HG03175 (cell line): ENCODE data around the gene TWIST2.

Experiments
- ATAC-seq: cut with Tn5 transposase; IDR thresholded peaks from one replicate; pipeline ENCODE4 v1.9.1; 2021; ENCODE audit warnings: mild to moderate bottlenecking, moderate library complexity; ENCODE audit not compliant: unreplicated experiment

Gene TWIST2

GRCh38 chr2:238872026-238872425, 24.1 kb downstream of the TWIST2 start:
- no peak for ATAC-seq

DNA sequence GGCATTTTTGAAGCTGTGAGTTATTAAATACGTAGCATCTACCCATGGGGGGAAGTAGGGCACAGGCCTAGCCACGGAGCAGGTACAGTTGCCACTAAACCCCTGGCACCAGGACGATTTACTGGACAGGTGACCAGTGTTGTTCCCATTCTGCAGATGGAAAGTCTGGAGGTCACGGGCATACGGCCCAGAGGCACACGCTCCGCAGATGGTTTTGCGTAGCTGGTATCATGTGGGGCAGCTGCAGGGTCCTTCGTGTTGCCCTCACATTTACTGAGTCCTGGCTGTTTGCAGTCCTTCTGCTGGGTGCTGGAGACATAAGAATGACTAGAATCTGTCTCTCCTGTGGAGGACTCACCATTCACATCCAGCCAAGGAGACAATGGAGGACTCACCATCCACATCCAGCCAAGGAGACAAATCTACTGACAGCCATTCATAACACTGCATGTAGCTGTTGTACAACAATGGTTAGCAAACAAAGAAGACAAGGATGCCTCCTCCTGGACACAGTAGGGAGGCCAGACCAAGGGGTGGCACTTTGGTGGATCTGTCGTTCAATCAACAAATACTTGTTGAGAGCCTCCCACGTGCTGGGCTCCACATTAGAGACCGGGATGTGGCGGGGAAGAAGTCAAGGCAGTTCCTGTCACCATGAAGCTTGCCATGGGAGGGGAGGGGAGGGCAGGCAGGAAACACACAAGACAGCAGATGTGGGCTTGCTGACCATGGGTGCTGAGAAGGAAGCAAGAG, 24.9 kb downstream of the TWIST2 start:
- no peak for ATAC-seq

DNA sequence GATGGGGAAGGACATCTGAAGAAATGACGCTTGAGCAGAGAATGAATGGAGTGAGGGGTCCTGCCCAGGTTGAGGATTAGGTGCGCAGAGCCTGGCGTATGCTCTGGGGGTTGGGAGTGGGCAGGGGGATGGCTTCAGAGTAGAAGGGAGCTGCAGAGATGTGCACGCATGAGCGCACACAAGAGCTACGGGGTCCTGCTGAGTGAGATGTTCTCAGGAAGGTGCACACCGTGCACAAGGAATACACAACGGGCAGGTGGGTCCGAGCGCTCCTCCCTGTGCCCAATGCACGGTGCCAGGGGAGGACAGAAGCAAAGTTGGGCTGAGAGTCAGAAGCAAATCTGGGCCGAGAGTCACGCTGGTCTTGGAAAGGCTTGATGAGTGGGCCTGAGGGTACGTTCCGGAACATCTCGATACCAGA, 25.5 kb downstream of the TWIST2 start:
- no peak for ATAC-seq

DNA sequence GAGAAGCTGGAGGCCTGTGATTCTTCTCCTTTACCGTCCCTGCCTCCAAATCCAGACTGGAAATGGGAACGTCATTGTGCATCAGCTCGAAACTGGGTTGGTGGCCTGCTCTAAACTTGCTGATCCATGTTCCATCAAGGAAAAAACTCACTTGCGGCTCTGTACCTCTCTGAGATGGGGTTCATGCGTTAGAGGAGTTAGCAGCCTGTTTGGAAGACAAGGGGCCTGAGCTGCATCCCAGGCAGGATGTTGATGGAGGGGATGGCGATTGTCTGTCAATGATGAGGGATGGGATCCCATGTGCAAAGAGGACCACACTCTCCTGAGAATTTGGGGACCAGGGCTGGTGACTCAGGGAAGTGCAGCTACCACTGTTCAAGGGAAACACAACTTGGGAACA, 26.0 kb downstream of the TWIST2 start:
- no peak for ATAC-seq

DNA sequence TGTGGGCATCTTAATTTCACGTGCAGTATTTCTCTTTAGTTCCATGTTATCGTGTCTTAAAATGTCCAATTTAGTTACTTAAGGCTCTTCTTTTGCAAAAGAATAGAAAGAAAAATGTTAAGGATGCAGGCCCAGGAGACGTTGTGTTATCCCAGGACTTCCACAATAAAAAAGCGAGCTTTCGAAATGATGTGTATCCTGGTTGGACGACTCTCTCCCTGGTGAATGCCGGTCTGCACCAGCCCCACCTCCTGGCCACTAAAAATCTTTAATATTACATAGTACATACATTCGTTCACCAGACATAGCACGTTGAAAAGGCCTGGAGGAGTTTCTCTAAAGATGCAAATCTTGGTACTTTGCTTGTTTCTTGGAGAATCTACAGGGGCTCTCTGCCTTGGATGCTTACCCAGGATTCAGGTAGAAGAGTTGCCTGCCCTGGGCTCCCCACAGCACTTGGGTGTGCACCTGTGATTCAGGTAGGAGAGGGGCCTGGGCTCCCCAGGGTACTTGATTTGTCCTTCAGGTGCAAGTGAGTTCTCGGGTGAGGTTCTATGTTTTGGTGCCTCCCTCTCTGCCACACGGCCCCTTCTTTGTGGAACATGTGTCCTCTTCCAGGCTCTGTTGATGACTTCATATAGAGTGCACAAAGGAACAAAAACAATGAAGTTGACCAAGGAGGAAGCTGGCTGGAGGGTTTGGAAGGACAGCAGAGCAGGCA, 26.6 kb downstream of the TWIST2 start:
- no peak for ATAC-seq

- no peak for ATAC-seq
These were observed 27.2 kb downstream of the TWIST2 start for GRCh38 chr2:238875101-238875470.

DNA sequence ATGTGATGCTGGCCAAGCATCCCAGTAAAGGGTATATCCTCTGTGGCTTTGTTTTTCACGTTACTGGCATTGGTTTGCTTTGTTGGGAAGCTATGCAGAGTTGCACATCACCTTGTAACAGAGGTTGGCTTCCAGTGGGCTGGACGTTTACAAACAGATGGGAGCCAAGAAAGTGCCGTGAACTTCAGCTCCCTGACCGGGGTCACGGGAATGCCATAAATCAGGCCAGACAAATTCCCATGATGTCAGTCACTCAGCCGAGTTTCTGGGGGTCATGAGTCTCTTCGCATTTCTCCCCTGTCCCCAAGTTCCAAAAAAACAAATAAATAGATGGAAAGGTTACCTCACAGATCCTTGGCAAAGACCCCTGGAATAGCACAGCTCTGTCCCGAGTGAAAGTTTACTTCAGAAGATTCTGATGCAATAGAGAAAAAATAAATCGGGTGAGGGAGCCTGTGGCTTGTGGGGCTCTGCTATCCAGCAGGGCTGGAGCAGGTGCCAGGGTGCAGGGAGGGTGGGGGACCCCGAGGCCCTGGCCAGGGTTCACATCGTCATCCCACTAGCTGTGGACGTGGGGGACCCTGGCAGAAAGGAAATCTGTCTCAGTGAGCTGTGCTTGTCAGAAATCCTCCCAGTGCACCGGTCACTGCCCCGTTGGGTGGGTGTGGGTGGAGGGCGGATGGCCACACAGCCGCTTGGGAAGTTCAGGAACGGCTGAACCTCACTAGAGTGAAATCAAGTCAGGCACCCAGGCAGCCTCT, 27.8 kb downstream of the TWIST2 start:
- no peak for ATAC-seq

DNA sequence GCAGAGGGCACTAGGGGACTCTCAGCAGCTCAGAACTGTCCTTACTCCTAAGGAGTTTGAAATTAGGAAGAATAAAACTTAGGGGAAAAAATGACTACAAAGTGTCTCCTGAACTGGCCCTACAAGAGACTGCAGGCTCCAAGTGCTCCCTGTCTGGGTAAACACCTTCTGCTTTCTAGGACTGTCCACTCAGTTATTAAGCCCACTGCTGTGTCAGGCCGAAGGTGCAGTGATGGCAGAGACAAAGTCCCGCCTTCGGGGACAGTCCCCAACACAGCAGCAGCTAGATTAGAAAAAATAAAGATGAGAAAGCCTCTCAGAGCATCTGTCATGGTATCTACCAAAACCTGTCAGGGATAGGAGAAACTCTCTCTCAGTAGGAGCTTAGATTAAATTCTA, 28.3 kb downstream of the TWIST2 start:
- no peak for ATAC-seq

DNA sequence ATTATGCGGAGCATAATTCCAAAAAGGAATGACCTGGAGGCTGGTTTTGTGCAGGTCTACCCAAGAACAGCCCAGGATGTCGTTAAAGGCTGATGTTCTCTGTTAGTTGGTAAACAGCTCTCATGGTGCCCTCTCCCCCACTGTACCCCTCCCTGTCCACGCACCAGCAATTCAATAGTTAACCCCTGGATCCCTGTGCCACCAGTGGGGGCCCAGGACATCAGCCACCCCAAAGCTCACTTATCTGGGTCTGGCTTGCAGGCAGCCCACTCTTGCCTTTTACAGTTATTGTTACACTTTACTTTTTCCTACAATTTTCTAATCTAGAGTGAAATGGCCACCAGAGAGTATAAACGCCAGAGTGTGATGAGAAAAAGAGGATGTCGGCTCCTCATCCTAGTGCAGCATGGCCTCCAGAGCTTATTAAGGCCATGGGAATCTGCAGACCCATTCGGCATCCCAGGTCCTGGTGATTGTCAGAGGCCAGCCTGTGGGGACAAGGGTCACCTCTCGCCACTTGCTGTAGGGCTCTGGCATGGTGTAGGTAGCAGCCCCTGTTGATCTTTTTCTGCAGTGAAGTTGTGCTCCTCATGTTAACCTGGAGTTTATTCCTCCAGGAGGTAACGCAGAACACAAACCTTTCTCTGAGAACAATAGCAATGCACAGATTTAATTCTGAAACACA, 30.3 kb downstream of the TWIST2 start:
- ATAC-seq = no peak

- ATAC-seq = no peak
These were observed 31.2 kb downstream of the TWIST2 start for GRCh38 chr2:238879043-238879442.

DNA sequence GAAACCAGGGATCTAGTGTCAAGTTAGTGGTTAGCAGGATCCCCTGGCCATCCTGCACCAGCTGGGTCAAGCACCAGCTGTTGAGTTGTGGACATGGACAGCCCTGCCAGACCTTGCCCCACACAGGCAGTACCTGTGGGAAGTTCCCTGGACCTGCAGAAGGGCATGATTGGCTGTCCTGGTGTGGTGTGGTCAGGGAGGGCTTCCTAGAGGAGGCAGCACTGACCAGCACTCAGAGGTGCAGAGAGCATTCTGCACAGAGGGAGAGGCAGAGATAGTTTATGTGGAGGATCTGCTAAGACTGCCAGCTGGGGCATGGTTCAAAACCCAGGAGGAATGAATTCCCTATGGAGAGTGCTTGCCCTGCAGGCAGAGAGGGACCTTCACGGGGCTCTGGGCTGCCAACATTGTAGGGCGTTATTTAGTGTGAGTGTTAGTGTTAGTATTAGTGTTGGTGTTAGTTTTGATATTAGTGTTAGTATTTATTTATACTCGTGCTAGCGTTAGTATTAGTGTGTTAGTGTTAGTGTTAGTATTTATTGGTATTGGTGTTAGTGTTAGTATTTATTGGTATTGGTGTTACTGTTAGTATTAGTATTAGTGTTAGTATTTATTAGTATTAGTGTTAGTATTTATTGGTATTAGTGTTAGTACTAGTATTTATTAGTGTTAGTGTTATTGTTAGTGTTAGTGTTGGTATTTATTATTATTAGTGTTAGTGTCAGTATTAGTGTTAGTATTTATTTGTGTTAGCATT, 31.9 kb downstream of the TWIST2 start:
- ATAC-seq = no peak

- no peak for ATAC-seq
These were observed 33.6 kb downstream of the TWIST2 start for GRCh38 chr2:238881353-238882081.

DNA sequence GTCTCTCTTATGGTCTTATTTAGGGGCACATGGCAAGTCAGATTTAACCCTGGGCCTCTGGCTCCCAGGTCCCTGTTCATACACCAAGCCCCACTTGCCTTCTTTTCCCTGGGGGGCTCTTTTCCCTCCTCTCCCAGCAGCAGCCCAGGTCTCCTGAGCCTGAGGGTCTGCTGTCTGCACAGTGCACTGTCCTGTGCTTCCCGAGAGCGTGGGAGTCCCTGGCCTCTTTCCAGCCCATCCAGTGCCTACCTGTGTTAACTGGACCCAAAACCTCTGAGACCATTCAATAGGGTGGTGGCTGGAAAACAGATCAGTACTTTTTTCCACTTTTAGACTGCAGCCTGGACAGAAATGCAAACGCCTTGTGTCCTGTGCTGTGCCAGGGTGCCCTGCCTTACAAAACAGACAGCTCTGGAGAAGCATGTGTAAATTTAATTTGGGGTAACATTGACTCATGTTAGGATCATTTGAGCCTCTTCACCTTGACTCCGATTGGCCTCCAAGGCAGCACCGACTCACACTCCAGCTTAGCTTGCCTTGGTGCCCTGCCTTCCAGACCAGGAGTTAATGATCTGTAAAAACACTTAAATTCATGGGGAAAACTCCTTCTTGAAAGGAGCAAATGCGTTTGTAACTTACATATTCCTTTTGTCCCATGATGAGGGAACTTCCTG, 34.3 kb downstream of the TWIST2 start:
- ATAC-seq = no peak

- no peak for ATAC-seq
These were observed 35.6 kb downstream of the TWIST2 start for GRCh38 chr2:238883421-238883901.

- ATAC-seq = no peak
These were observed 36.4 kb downstream of the TWIST2 start for GRCh38 chr2:238884122-238884811.

DNA sequence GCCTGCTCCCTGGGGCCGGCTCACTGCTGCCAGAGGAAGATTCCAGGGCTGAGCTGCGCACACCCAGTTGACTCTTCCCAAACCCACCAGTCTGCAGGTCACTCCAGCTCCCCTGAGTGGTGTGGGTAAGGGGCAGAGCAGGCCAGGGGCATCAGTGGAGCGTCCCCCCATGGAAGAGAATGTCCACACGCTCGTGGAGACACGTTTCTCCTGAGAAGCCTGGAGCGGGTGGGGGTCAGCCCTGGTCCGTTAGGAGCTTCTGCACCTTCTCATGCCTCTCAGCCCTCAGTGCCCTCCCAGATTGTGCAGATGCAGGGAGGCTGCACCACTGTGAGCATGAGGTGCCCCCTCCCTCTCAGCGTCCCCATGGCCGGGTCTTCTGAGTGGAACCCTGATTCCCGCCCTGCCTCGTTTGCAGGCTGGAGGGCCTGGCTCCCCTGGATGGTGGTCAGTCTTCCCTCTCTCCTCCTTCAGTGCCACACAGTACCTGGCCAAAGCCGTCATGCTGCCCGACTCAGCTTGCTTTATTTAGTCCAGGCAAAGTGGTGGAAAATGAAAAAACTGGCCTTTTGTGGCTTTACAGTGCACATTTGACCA, 37.0 kb downstream of the TWIST2 start:
- no peak for ATAC-seq

DNA sequence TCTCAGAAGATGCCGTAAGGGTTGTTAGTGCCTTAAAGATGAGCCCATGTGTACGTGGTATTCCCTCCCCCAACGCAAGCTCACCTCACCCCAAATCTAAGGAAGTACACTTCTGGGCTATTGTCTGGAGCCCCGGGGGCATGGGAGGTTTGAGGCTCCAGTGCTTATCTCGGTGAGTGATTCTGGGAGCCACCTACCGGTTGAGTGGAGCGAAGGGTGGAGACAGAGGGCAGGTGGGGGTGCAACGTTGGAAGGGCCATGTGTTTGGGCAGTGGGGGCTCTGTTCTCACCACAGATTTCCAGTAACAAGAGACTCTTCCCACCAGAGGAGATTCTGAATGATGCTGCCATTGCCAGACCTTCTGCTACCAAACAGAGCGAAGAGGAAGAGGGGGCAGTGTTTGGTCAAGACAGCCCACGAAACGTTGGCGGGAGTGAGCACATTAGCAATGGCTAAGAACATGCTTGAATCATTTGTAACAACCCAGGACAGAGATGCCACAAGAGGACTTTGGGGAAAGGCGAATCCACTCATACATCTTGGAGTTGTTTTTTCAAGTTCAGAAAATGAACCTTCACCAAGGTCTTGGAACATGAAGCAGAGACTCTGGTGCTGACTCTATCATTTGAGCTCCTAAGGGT, 38.7 kb downstream of the TWIST2 start:
- ATAC-seq = no peak

- no peak for ATAC-seq
These were observed 39.7 kb downstream of the TWIST2 start for GRCh38 chr2:238887616-238888015.
